A673 (cell line): ENCODE measurements around the gene FSTL5. TPM values are rescaled to one million over a fixed set of nuclear protein-coding genes. Genes with fewer than 3 reads are reported as not detected.

ENCODE experiments used
- BruUV-seq: library from RNA; stranded (reverse); fragments of 400-500 nt; replicated peaks from 2 replicates; lab custom pipeline; 2021; lab: Mats Ljungman, UMichigan
- CTCF ChIA-PET: fragments of 300-600 bp; sonication (Branson Sonifier 250); formaldehyde crosslinking; loops from one replicate; lab custom pipeline; 2022; ENCODE audit warnings: antibody characterized with exemption; lab: Charles Lee
- POLR2A ChIA-PET: fragments of 300-600 bp; sonication (Branson Sonifier 250); formaldehyde crosslinking; loops from one replicate; lab custom pipeline; 2022; ENCODE audit warnings: antibody characterized with exemption; ENCODE audit not compliant: low non-redundant PET; lab: Charles Lee
- DNase-seq: peaks from one replicate; pipeline ENCODE4 v3.0.0-alpha.2; 2015; ENCODE audit warnings: low spot score
- H3K27ac ChIP-seq: fragments of 200-600 bp; sonication (generic); 2 replicates; pipeline ENCODE4 v1.5.1; 2016; ENCODE audit warnings: mixed run types, low read depth, mild to moderate bottlenecking, mixed read lengths, antibody characterized with exemption, low read length; ENCODE audit not compliant: poor library complexity, severe bottlenecking
- H3K27me3 ChIP-seq: fragments of 200-600 bp; sonication (generic); replicated peaks from 2 replicates; pipeline ENCODE4 v1.6.1; 2017; ENCODE audit warnings: mixed run types, low read depth, mild to moderate bottlenecking, mixed read lengths, antibody characterized with exemption, low read length; ENCODE audit not compliant: insufficient read depth, poor library complexity
- H3K36me3 ChIP-seq: fragments of 200-600 bp; sonication (generic); 2 replicates; pipeline ENCODE4 v1.6.1; 2016; ENCODE audit warnings: mixed run types, mild to moderate bottlenecking, mixed read lengths, antibody characterized with exemption, low read length; ENCODE audit not compliant: insufficient read depth, poor library complexity, severe bottlenecking
- H3K4me1 ChIP-seq: fragments of 200-600 bp; sonication (generic); 2 replicates; pipeline ENCODE4 v1.6.1; 2017; ENCODE audit warnings: mixed run types, mild to moderate bottlenecking, mixed read lengths, antibody characterized with exemption, low read length; ENCODE audit not compliant: insufficient read depth, poor library complexity, severe bottlenecking
- H3K4me3 ChIP-seq: fragments of 200-600 bp; sonication (generic); 2 replicates; pipeline ENCODE4 v1.5.1; 2016; ENCODE audit warnings: low read depth, mixed run types, mild to moderate bottlenecking, mixed read lengths, low read length; ENCODE audit not compliant: poor library complexity, severe bottlenecking
- H3K9me3 ChIP-seq: fragments of 200-600 bp; sonication (generic); 2 replicates; pipeline ENCODE4 v1.6.1; 2016; ENCODE audit warnings: mixed run types, low read depth, mild to moderate bottlenecking, mixed read lengths, antibody characterized with exemption, low read length; ENCODE audit not compliant: poor library complexity, severe bottlenecking
- CTCF ChIP-seq: fragments of 300-800, 200-600 bp; sonication (generic); conservative IDR thresholded peaks from 2 replicates; pipeline ENCODE4 v1.5.1; 2017; ENCODE audit warnings: low read depth, mild to moderate bottlenecking, antibody characterized with exemption, low read length, moderate library complexity, mixed read lengths
- EZH2 ChIP-seq: fragments of 200-600 bp; sonication (generic); IDR thresholded peaks from 2 replicates; pipeline ENCODE4 v1.6.1; 2017; ENCODE audit warnings: borderline replicate concordance, low read depth, mild to moderate bottlenecking, mixed read lengths, antibody characterized with exemption, low read length; ENCODE audit not compliant: poor library complexity, severe bottlenecking
- intact Hi-C: fragments of 100-400 bp; cut with micrococcal nuclease; formaldehyde crosslinking; loops from one replicate; pipeline ENCODE4 v1.10.0; 2022; ENCODE audit not compliant: unreplicated experiment
- total RNA-seq: library from RNA; stranded (reverse); gene quantifications from 2 replicates; pipeline ENCODE4 v1.2.3, GENCODE V29; 2021

FSTL5 gene
- total RNA-seq, 1 experiment from 2014 or later: 0.15 TPM

GRCh38 chr4:161411901-161412300, 751.9 kb downstream of the FSTL5 start:
- ChIA-PET POLR2A (no interaction called here), CTCF (no interaction called here)
- intact Hi-C loops: no loop called here
- no TSS peak for BruUV-seq
- Histone ChIP-seq H3K4me1 (no peaks in the 10 kb centered on the region), H3K4me3 (no peak overlapping the region), H3K27ac (no peak overlapping the region), H3K27me3 (no peaks in the 10 kb centered on the region), H3K9me3 (no peaks in the 10 kb centered on the region), H3K36me3 (no peaks in the 10 kb centered on the region)
- no peak for DNase-seq
- no peak for TF ChIP-seq CTCF
- TF ChIP-seq EZH2: no peak

GRCh38 chr4:161404346-161405110, 759.3 kb downstream of the FSTL5 start:
- ChIA-PET CTCF (no interaction called here), POLR2A (no interaction called here)
- DNase-seq: no peak

GRCh38 chr4:161403781-161404180, 760.0 kb downstream of the FSTL5 start:
- TF ChIP-seq CTCF: no peak
- no peak for TF ChIP-seq EZH2
- H3K9me3 ChIP-seq: no peaks in the 10 kb centered on the region
- intact Hi-C loops: no loop called here
- ChIA-PET CTCF (no interaction called here), POLR2A (no interaction called here)
- BruUV-seq: no TSS peak
- DNase-seq: no peak
- no peak overlapping the region for H3K27ac ChIP-seq
- no peaks in the 10 kb centered on the region for H3K27me3 ChIP-seq
- no peaks in the 10 kb centered on the region for H3K36me3 ChIP-seq
- H3K4me3 ChIP-seq: no peak overlapping the region
- no peaks in the 10 kb centered on the region for H3K4me1 ChIP-seq

More at GRCh38 chr4:161404346-161405110, 759.3 kb downstream of the FSTL5 start:
- no TSS peak for BruUV-seq
- Histone ChIP-seq H3K4me3 (no peak overlapping the region), H3K9me3 (no peaks in the 10 kb centered on the region), H3K27me3 (no peaks in the 10 kb centered on the region), H3K36me3 (no peaks in the 10 kb centered on the region), H3K4me1 (no peaks in the 10 kb centered on the region), H3K27ac (no peak overlapping the region)
- no peak for TF ChIP-seq EZH2
- TF ChIP-seq CTCF: no peak
- intact Hi-C loops: no loop called here
